ENCODE results near the gene ZNF408. TPM values are rescaled to one million over a fixed set of nuclear protein-coding genes. Genes with fewer than 3 reads are reported as not detected.
"Not testable (repeated sequence)": the region's sequence is repeated elsewhere in the genome, so short reads cannot be mapped to it uniquely, and the experiment has no call there.

ZNF408 gene
- total RNA-seq, 2 experiments from 2014 or later: 12.9 to 15.1 TPM

DNA sequence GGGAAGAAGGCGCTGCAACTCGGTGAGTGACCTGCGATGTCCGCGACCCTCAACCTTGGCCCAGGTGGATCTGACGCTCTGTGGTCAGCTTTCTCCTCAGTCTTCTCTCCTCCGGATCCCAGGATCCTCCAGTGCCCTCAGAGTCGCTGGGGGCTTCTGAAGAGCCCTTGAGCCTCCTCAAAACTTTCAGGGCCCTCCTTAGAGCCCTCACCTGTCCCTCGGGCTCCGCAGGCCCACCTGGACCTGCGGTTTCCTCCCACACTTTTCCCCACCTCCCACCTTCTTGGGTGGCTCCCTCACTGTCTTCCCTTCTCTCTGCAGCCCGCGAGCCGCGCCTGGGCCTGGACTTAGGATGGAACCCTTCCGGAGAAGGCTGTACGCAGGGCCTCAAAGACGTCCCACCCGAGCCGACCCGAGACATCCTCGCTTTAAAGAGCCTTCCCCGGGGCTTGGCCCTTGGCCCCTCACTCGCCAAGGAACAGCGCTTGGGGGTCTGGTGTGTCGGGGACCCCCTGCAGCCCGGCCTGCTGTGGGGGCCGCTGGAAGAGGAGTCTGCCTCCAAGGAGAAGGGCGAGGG, 335 bp downstream of the ZNF408 start:
- Mint-ChIP-seq H3K4me1 (peaks cover 33% of the 10 kb centered on the region), H3K27me3 (no peaks in the 10 kb centered on the region)

DNA sequence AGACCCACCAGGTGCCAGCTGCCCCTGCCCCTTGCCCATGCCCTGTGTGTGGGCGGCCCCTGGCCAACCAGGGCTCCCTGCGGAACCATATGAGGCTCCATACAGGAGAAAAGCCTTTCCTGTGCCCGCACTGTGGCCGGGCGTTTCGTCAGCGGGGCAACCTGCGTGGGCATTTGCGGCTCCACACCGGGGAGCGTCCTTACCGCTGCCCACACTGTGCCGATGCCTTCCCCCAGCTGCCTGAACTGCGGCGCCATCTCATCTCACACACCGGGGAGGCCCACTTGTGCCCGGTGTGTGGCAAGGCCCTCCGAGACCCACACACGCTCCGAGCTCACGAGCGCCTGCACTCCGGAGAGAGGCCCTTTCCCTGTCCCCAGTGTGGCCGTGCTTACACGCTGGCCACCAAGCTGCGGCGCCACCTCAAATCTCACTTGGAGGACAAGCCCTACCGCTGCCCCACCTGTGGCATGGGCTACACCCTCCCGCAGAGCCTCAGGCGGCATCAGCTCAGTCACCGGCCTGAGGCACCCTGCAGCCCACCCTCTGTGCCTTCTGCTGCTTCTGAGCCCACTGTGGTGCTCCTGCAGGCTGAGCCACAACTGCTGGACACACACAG, 4.3 kb downstream of the ZNF408 start:
- peaks cover 20% of the 10 kb centered on the region for H3K4me1 Mint-ChIP-seq
- H3K27ac Mint-ChIP-seq: no peak overlapping the region
- no peaks in the 10 kb centered on the region for H3K27me3 Mint-ChIP-seq
- DNase-seq: no peak
- no peak overlapping the region for H3K4me3 Mint-ChIP-seq
- H3K36me3 Mint-ChIP-seq: peaks cover 16% of the 10 kb centered on the region
- H3K9me3 Mint-ChIP-seq: no peaks in the 10 kb centered on the region

More for the DNA sequence above, 335 bp downstream of the ZNF408 start:
- peak overlapping the region; percentile 99 for H3K4me3 Mint-ChIP-seq
- no peaks in the 10 kb centered on the region for H3K9me3 Mint-ChIP-seq
- peak overlapping the region; percentile 99 for H3K27ac Mint-ChIP-seq
- peaks cover 11% of the 10 kb centered on the region for H3K36me3 Mint-ChIP-seq
- DNase-seq: no peak

DNA sequence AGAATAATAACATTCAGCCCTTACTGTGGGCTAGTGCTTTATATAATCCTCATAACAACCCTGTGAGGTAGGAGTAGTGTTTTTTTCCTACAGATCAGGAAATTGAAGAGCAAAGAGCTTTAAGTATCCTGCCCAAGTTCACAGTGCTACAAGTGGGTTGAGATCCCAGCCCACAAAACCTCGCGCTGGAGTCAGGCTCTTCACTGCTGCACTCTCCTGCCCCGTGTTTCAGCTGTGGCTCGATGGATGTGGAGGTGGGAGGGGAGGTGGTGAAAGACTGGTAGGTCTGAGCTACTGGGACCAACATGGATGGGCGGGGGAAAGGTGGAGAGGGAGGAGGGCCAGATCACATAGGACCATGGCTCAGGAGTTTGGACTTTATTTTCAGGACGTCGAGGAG, 6.1 kb downstream of the ZNF408 start:
- no peak overlapping the region for H3K4me3 Mint-ChIP-seq
- H3K4me1 Mint-ChIP-seq: peaks cover 16% of the 10 kb centered on the region
- no peaks in the 10 kb centered on the region for H3K27me3 Mint-ChIP-seq
- DNase-seq: no peak
- H3K9me3 Mint-ChIP-seq: no peaks in the 10 kb centered on the region
- peaks cover 10% of the 10 kb centered on the region for H3K36me3 Mint-ChIP-seq
- H3K27ac Mint-ChIP-seq: no peak overlapping the region

DNA sequence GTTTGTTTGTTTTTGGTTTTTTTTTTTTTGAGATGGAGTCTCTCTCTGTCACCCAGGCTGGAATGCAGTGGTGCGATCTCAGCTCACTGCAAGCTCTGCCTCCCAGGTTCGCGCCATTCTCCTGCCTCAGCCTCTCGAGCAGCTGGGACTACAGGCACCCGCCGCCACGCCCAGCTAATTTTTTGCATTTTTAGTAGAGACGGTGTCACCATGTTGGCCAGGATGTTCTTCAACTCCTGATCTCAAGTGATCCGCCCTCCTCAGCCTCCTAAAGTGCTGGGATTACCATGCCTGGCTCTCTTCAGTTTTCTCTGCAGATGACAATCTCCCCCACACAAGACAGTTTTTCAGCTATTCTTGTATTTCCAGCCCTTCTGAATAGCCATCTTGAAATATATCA, 8.5 kb downstream of the ZNF408 start:
- H3K9me3 Mint-ChIP-seq, H3K36me3 Mint-ChIP-seq, H3K4me3 Mint-ChIP-seq, DNase-seq, H3K27me3 Mint-ChIP-seq, H3K27ac Mint-ChIP-seq, H3K4me1 Mint-ChIP-seq: not testable (repeated sequence)

DNA sequence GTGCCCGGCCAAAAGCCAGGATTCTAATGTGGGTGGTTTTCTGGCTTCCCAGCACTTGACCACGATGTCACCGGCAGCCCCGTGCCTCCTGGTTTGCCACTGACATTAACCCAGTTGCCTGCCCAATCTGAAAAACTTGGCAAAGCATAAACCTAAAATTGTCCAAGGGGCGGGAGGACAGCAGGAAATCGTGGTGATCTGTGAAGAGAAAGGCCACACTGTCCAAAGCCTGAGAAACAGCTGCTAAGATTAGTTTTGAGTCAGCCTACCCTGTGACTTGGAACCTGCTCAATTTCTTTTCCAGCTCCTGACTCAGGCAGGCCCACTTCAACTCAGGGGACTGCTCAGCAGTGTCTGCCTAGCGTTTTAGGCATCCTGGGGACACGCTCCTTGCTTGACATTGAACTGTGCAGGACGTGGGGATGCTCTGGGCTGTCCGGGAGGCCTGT, 10.0 kb downstream of the ZNF408 start:
- Mint-ChIP-seq H3K27me3 (no peaks in the 10 kb centered on the region), H3K4me3 (no peak overlapping the region), H3K36me3 (peaks cover 9% of the 10 kb centered on the region), H3K4me1 (peaks cover 3% of the 10 kb centered on the region), H3K27ac (no peak overlapping the region), H3K9me3 (no peaks in the 10 kb centered on the region)
- DNase-seq: no peak

DNA sequence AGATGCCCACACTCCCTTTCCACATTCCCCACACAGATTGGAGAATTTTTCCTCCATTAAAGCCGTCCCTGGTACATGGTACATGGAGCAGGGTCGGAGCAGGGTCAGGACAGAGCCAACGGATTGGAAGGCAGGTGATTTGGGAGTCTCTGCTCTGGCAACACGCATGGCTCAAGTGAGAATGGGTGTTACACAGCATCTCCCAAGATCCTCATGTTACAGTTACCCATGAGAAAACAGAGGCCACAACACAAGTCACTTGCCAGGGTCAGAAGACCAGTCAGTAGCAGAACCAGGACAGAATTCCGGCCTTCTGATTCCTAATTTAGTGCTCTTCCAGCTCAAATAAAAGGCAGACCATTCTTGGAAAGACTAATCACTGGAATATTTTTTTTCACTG, 10.5 kb downstream of the ZNF408 start:
- Mint-ChIP-seq H3K27ac (no peak overlapping the region), H3K4me3 (no peak overlapping the region), H3K36me3 (peaks cover 9% of the 10 kb centered on the region), H3K9me3 (no peaks in the 10 kb centered on the region), H3K4me1 (peaks cover 3% of the 10 kb centered on the region), H3K27me3 (no peaks in the 10 kb centered on the region)
- DNase-seq: no peak

DNA sequence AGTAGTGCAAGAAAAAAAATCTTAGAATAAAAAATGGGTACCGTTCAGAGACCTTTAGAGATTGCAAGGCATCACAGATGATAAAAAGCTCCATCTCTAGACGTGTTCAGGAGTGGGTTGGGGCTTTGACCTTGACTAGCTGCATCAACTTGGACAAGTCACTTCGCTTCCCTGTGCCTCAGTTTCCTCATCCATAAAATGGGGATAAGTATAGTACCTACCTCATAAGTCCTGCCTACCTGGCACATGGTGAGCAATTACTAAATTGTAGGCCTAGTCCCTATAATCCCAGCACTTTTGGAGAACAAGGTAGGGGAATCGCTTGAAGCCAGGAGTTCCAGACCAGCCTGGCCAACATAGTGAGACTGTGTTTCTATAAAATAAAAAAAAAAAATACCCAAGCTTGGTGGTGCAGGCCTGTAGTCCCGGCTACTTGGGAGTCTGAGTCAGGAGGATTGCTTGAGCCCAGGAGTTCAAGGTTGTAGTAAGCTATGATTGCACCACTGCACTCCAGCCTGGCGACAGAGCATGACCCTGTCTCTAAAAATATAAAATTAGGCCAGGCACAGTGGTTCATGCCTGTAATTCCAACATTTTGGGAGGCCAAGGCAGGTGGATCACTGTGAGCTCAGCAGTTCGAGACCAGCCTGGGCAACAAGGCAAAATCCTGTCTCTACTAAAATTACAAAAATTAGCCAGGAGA, 12.2 kb downstream of the ZNF408 start:
- Mint-ChIP-seq H3K36me3 (peaks cover 3% of the 10 kb centered on the region), H3K4me3 (no peak overlapping the region)

DNA sequence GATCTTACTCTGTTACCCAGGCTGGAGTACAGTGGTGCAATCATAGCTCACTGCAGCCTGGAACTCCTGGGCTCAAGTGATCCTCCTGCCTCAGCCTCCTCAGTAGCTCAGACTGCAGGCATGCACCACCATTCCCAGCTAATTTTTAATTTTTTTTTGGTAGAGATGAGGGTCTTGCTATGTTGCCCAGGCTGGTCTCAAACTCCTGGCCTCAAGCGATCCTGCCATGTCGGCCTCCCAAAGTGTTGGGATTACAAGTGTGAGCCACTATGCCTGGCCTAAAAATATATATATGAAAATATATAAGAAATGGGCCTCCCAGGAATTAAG, 17.0 kb downstream of the ZNF408 start:
- H3K27me3 Mint-ChIP-seq, H3K36me3 Mint-ChIP-seq, H3K9me3 Mint-ChIP-seq, H3K27ac Mint-ChIP-seq, H3K4me3 Mint-ChIP-seq, DNase-seq, H3K4me1 Mint-ChIP-seq: not testable (repeated sequence)

More for the DNA sequence above, 12.2 kb downstream of the ZNF408 start:
- Mint-ChIP-seq H3K4me1 (no peaks in the 10 kb centered on the region), H3K27ac (no peak overlapping the region), H3K27me3 (no peaks in the 10 kb centered on the region), H3K9me3 (no peaks in the 10 kb centered on the region)
- DNase-seq: no peak

DNA sequence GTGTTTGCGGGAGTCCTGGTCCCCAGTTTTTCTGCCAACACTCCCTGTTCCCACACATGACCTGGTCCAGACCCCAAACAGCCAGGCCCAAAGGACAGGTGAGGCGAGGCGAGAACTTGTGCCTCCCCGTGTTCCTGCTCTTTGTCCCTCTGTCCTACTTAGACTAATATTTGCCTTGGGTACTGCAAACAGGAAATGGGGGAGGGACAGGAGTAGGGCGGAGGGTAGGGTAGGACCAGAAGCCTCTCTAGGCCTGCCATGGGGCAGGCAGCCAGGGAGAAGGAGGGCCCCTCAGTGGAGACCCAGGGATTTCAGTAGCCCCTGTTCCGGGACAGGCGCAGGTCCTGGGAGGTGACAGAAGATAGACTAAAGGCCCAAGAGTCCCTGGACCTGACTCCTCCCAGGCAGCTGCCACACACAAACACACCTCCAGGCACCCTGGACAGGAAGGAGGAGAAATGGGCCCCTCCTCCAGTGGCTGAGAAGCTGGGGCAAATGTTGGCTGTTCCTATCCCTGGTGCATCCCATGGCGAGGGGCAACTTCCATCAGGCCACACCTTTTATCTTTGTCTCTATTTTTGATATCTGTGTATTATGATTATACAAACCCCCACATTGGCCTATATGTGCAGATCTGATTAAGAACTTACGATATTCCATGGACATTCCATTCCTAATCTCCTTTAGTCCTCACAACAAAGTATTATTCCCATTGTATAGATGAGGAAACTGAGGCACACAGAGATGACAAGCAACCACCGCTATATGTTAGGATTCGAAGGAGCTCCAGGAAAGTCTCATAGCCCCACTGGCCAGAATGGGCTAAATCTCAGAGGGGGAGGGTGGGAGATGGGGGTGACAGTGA, 17.6 kb downstream of the ZNF408 start:
- Mint-ChIP-seq H3K4me3 (no peak overlapping the region), H3K36me3 (no peaks in the 10 kb centered on the region), H3K4me1 (peaks cover 2% of the 10 kb centered on the region), H3K9me3 (no peaks in the 10 kb centered on the region), H3K27me3 (no peaks in the 10 kb centered on the region), H3K27ac (no peak overlapping the region)
- DNase-seq: no peak

DNA sequence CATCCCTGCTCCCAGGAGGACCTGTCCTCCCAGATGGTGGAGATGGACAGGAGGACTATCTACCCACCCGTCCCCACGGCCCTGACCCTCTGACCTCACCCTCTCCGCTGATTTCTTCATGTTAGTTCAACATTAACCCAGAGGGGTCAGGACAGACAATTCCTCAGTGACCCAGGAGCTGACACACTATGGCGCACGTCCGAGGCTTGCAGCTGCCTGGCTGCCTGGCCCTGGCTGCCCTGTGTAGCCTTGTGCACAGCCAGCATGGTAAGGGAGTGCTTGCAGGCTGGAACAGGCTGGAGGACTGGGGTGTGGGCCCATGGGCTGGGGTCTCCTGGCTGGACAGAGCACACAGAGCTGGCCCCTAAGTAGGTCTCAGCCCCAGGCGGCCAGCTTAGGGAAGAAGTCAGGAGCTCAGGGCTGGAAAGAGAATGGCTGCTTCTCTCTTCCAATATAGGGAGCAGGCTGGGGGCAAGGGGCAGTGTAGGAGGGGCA, 18.3 kb downstream of the ZNF408 start, which contains the start of gene F2:
Gene F2 (plus strand): TSS at position 166 of the 495 bp plus-strand sequence. CDS start 23 bp downstream, at position 189.
- Mint-ChIP-seq H3K27ac (no peak within 1 kb of the TSS), H3K9me3 (no peaks in the 10 kb centered on the region), H3K36me3 (no peaks in the 10 kb centered on the region), H3K4me3 (no peak within 1 kb of the TSS), H3K4me1 (peaks cover 2% of the 10 kb centered on the region), H3K27me3 (no peaks in the 10 kb centered on the region)
- DNase-seq: no peak

DNA sequence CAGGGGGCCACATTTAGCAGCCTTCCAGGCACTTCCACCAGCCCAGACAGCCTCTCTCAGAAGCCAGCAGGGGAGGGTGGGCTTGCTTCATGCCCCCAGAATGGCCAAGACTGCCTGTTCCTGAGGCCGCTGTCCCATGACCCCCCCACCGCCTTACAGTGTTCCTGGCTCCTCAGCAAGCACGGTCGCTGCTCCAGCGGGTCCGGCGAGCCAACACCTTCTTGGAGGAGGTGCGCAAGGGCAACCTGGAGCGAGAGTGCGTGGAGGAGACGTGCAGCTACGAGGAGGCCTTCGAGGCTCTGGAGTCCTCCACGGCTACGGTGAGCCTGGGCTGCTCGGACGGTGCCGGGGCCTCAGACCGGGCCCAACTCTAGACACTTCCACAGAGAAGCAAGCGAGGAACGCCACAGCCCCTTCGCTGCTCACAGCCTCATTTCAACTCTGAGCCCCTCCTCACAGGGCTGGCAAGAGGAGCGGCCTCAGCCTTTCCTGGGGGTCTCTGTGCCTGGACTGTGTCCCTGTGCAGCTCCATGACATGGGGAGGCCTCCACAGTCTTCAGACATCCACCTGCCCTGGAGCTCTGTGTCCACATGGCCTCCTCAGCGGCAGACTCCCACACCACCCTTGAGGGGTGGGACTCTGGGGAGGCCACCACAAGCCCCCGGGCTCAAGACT, 18.9 kb downstream of the ZNF408 start:
- Mint-ChIP-seq H3K27ac (no peak overlapping the region), H3K27me3 (no peaks in the 10 kb centered on the region), H3K9me3 (no peaks in the 10 kb centered on the region), H3K36me3 (no peaks in the 10 kb centered on the region), H3K4me1 (peaks cover 2% of the 10 kb centered on the region), H3K4me3 (no peak overlapping the region)
- DNase-seq: no peak

DNA sequence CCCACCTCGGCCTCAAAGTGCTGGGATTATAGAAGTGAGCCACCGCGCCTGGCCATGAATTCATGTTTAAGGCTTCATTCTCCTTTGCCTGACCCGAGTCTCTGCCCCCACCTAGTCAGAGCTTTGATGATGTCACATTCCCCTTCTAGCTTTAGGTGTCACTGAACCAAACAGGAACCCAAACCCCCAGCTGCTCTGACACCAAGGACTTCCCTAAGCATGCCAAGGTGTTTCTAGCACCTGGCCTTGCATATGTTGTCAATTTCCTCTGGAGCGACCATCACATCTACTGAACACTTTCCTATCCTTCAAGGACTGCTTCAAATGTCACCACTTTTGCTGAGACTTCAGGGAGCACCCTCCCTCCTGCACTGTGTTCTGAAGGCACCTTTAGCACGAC, 20.5 kb downstream of the ZNF408 start:
- Mint-ChIP-seq H3K36me3 (no peaks in the 10 kb centered on the region), H3K4me1 (peaks cover 2% of the 10 kb centered on the region), H3K27me3 (no peaks in the 10 kb centered on the region), H3K9me3 (no peaks in the 10 kb centered on the region), H3K4me3 (no peak overlapping the region), H3K27ac (no peak overlapping the region)
- DNase-seq: no peak

DNA sequence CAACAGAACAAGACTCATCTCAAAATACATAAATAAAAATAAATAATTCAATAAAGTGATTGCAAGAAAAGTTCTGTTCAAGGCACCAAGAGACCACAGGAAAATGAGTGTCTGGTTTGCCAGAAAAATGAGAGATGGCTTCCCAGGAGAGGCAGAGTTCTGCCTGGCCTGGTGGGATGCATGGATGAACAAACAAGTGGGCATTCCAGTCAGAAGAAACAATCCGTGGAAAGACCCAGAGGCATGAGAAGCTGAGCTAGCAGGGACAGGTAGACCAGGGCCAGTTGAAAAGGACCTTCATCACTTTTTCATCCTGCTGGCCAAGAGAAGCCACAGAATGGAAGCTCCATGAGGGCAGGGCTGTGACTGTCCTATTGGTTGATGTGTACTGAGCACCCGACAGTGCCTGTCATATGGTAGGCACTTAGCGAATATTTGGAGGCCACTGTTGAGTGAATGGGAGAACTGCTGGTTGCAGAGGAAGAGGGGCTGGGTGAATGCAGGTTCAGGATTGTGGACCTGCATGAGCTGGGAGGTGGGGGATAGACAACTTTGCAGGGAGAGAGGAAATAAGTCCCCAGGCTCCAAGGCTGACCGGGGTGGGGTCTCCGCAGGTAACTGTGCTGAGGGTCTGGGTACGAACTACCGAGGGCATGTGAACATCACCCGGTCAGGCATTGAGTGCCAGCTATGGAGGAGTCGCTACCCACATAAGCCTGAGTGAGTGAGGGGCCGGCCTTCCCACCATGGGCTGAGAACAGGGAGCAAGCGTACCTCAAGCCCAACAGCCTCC, 21.9 kb downstream of the ZNF408 start:
- no peak for DNase-seq
- H3K36me3 Mint-ChIP-seq: no peaks in the 10 kb centered on the region
- no peaks in the 10 kb centered on the region for H3K9me3 Mint-ChIP-seq
- no peak overlapping the region for H3K27ac Mint-ChIP-seq
- peaks cover 2% of the 10 kb centered on the region for H3K4me1 Mint-ChIP-seq
- H3K27me3 Mint-ChIP-seq: no peaks in the 10 kb centered on the region
- no peak overlapping the region for H3K4me3 Mint-ChIP-seq

DNA sequence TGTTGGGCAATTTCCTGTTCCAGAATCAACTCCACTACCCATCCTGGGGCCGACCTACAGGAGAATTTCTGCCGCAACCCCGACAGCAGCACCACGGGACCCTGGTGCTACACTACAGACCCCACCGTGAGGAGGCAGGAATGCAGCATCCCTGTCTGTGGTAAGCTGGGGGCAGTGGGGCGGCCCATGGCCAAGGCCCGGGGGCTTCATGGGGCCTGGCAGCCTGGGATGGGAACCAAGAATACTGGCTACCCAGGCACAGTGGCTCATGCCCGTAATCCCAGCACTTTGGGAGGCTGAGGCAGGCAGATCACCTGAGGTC, 22.5 kb downstream of the ZNF408 start:
- no peaks in the 10 kb centered on the region for H3K9me3 Mint-ChIP-seq
- H3K4me3 Mint-ChIP-seq: no peak overlapping the region
- H3K36me3 Mint-ChIP-seq: no peaks in the 10 kb centered on the region
- H3K4me1 Mint-ChIP-seq: peaks cover 2% of the 10 kb centered on the region
- no peak for DNase-seq
- no peak overlapping the region for H3K27ac Mint-ChIP-seq
- no peaks in the 10 kb centered on the region for H3K27me3 Mint-ChIP-seq
